Fibroblast of mammary gland (primary cell): ENCODE measurements around the gene MUC6.

Source experiments
- DNase-seq: peaks from one replicate; pipeline ENCODE4 v3.0.0-alpha.2; 2010; ENCODE audit warnings: low read depth
- H3K4me3 ChIP-seq: 2 replicates; pipeline ENCODE4 v1.5.1; 2011; ENCODE audit warnings: low read depth, mild to moderate bottlenecking, low read length, moderate library complexity; ENCODE audit not compliant: control insufficient read depth
- CTCF ChIP-seq: conservative IDR thresholded peaks from 2 replicates; pipeline ENCODE4 v1.5.1; 2011; ENCODE audit warnings: low read depth, low read length, inconsistent platforms; ENCODE audit not compliant: control insufficient read depth, insufficient read depth

The MUC6 gene

DNA sequence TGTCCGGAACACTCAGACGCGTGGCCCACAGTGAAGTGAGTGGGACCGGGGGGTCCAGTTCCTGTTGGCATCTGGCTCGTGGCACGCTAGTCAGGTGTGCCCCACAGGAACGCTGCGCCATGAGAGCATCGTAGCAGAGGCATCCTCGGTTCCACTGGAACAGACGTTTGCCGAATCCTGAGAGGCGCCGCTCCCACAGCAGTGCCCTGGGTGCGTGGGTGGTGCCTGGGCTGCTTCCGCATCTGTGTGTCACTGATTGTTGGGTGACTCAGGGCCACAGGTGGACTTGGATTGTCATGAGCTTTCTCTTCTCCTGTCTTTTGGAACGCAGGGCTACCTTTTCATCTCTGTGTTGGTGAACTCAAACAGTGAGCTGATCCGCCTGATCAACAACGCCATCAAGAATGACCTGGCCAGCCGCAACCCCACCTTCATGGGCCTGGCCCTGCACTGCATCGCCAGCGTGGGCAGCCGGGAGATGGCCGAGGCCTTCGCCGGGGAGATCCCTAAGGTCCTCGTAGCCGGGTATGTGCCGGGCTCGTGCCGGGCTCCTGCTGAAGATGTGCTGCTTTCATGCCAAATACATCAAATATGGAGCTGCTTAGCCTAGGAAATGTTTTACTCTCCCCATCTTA is 64.7 kb downstream of the MUC6 start:
- no peak for TF ChIP-seq CTCF
- H3K4me3 ChIP-seq = no peak overlapping the region

DNA sequence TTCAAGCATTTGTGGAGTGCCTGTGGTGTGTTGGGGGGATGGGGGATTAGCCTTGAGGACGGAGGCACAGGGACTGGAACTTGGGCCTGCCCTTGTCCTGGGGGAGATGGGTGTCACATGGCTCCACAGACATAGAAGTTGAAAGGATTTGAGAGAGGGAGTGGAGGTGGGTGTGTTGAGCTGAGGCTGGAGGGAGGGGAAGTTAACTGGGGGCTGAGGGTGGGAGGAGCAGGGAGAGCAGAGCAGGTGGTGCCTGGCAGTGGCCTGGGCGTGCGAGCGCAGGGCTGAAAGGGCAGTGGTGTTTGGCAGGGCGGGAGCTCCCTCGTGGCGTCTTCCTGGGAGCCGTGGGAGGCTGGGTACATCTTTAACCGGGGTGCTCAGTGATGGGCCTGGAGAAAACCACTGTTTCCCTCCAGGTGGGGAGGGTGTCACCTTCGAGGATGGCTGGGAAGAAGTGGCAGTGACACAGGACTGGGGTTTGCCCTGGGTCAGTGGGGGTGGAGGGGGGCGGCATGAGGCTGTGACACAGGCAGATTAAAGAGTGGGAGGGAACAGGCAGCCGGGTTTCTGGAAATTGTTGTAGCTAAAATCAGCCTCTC is 65.3 kb downstream of the MUC6 start:
- no peak for TF ChIP-seq CTCF

More for the DNA sequence above, 64.7 kb downstream of the MUC6 start:
- no peak for DNase-seq

DNA sequence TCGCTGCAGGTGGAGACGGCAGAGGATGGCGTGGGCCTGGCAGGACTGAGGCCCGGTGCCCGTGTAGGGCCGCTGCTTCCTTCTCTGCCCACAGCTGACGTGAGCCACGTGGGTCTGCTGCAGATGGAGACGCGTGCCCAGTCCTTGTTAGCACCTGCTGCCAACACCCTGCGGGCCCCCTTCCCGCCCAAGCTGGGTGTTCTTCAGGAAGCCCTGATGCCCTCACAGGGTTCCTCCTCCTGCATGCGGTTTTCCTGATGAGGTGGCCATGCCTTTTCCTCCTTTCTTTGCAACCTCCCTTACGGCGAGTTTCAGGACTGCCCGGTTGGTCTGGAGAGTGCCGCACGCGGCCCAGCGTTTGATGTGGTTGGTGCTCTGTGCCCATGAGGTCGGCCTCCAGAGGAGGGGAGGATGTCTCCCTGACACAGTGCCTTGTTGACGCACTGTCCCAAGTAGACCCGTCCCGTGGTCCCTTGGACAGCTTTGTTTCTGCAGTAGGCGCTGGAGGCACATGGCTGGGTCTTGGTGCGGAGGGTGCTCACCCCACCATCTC is 66.1 kb downstream of the MUC6 start:
- no peak for DNase-seq

More for the DNA sequence above, 65.3 kb downstream of the MUC6 start:
- no peak overlapping the region for H3K4me3 ChIP-seq
- DNase-seq = no peak

DNA sequence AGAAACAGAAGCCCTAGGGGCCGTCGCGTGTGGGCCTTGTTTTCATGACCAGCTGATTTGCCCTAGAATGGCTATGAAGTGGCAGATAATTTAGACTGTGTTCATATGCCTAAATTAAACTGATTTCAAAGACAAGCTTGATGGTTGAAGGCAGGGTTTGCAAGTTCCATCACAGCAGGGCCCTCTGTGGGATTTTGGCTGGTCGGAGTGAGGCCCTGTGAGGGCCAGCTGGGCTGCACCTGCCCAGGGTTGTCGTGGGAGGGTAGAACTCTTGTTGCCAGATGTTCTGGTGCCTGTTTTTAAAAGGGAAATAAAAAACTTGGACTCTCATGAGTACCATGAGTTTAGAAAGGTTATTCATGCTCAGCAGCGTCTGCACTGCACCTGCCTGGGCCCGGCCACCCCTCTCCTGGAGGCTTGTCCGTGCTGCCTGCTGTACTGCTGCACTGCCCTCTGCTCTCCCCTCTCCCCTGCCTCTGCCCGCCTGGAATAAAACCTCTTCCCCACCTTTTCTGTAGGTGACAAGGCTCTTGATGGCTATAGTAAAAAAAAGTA is 66.8 kb downstream of the MUC6 start:
- no peak overlapping the region for H3K4me3 ChIP-seq
- no peak for DNase-seq
- no peak for TF ChIP-seq CTCF

More for the DNA sequence above, 66.1 kb downstream of the MUC6 start:
- no peak overlapping the region for H3K4me3 ChIP-seq
- no peak for TF ChIP-seq CTCF

DNA sequence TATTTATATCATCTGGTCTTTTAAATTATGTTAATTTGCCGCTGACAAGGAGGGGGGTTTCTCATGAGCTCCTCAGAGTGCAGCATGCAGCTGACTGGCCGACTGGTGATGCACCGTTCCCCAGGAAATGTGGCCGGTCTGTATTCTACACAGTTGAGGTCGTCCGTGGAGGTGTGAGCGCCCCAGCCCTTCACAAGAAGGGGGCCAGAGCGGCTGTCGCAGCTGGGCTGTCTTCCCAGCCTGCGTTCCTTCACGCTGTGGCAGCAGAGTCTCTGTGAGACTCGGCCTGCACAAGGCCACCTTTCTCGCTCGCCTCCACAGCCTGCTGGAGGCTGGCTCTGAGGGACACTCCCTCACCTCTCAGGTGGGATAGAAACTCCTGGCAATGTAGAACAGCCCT is 67.7 kb downstream of the MUC6 start:
- DNase-seq = no peak
- TF ChIP-seq CTCF = no peak
- H3K4me3 ChIP-seq = no peak overlapping the region

DNA sequence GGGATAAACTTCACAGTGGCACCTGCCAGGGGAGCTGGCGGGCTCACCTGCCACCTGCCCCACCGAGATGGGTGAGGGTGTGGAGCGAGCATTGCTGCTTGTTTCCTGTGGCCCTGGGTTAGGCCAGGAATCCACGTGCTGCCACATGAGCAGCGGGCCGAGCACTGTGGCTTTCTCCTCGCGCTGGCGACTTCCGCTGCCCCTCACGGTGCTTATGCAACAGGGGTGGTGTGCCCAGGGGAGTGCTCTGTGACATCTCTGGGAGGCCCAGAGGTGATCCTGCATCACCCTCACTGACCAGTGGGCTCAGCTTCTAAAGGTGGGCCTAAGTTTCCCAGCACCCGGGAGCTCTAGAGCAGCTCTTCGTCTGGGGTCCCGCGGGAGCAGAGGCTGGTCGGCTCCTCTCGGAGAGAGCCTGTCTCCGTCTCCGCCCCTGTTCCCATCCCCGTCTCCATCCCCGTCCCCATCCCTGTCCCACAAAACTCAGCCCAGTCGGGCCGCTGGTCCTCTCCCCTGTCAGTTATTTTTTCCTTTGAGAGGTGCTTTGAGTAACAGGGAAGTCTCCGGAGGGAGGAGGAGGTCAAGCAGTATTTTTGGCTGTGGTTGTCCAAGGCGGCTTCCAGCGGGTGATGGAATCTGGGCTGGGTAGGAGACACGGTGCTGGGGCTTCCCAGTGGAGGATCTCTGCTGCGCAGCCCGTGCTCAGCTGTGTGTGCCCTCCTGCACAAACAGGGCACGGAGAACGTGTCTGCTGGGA is 68.3 kb downstream of the MUC6 start:
- no peak for DNase-seq
- no peak overlapping the region for H3K4me3 ChIP-seq
- no peak for TF ChIP-seq CTCF
